ELF-1 (cell line): ENCODE measurements around the gene NACC2.

Experiments
- DNase-seq: peaks from one replicate; pipeline ENCODE4 v3.0.0-alpha.2; 2016; ENCODE audit warnings: low read depth, low spot score

NACC2 gene, protein sequence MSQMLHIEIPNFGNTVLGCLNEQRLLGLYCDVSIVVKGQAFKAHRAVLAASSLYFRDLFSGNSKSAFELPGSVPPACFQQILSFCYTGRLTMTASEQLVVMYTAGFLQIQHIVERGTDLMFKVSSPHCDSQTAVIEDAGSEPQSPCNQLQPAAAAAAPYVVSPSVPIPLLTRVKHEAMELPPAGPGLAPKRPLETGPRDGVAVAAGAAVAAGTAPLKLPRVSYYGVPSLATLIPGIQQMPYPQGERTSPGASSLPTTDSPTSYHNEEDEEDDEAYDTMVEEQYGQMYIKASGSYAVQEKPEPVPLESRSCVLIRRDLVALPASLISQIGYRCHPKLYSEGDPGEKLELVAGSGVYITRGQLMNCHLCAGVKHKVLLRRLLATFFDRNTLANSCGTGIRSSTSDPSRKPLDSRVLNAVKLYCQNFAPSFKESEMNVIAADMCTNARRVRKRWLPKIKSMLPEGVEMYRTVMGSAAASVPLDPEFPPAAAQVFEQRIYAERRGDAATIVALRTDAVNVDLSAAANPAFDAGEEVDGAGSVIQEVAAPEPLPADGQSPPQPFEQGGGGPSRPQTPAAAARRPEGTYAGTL

DNA sequence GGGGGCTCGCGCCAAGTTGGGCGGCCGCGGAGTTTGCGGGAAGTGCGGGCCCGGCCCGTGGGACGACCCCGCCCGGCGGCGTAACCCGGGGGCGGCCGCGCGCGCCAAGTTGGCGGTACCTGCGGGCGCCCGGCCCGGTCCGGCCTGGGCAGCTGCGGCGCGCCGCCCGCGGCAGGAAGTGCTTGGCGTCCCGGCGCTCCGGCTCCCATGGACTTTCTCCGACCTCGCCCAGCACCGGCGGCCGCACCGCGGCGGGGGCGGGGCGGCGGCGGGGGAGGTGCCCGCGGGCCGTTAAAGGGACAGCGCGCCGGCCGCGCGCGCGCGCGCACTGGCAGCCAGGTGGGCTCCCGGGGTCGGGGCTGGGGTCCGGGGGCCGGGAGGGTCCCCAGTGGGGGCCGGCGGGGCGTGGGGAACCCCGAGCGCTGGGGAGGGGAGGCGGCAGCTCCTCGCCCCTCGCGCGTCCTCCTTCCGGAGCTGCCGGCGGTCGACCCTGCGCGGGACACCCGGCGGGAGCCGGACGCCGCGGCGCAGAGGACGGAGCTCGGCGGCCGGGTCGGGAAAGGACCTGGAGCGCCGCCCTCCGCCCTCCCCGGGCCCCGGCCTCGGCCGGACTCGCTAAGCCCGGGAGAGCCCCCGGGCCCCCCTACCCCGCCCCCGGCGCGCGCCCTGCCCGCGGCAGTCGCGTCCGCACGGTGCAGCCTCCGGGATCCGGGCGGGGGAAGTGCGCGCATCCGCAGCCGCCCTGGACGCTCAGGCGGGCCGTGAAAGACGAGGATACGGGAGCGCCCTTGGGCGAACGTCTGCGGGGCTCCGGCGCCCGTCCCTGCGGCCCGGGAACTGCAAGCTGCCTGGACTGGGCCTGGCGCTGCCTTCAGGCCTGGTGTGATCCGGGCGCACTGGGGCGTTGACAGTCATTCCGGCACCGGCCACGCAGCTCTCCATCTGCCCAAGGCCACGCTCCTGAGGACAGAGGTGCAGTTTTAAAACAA, at the start of gene NACC2:
NACC2 (minus strand) TSS at position 220 of the 989 bp plus-strand sequence. CDS start 44,768 bp downstream, outside the sequence.
- no peak for DNase-seq

DNA sequence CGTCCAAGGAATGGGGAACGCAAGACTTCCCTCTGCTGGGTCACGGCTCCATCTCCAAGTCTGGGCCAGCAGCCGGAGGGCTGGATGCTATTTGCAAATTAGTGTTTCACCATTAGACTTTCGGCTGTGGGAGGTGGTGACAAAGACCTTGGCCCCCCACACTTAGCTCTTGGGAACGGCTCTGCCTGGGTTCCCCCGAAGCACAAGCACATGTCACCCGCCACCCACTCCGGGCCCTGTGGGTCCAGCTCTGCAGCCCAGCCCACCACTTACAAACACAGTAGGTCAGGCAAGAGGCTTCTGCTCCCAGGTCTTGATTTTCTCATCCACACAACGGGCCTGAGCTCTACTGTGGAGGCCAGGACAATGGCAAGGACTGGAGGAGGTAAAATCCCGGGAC, 49.4 kb upstream of the NACC2 start:
- no peak for DNase-seq

DNA sequence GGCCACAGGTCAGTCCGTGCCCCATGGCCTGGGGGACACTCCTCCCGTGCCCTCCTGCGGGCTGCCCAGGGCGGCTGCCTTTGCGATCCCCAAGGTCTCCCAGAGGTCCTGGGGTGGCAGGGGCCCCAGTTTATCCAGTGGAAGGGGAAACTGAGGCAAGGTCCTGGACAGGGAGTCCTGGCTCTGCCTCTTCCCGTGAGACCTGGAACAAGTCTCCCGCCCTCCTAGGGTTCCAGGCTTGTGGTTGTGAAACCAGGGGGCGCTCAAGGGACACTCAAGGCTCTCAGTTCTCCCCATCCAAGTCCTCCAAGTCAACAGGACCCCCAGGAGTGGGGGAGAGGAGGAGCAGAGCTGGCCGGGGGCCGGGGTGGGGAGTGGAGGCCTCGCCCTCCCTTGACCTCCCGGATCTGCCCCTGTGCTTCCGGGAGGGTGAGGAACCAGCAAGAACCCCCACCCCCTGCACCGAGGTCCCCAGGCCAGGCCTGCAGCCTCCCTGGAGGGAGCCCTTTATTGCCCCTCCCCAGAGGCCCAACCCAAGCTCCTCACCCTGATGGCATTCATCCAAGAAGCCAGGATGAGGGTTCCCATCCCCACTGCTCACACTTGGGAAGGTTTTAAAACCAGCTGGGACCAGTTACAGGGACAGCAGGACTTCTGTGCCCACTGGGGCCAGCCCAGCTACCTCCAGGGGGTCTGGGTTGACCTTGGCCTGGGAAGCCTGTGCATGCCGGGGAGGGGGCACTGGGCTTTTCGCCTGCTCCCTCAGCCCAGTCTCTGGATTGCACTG, 48.3 kb upstream of the NACC2 start:
- peak; percentile 78 for DNase-seq

DNA sequence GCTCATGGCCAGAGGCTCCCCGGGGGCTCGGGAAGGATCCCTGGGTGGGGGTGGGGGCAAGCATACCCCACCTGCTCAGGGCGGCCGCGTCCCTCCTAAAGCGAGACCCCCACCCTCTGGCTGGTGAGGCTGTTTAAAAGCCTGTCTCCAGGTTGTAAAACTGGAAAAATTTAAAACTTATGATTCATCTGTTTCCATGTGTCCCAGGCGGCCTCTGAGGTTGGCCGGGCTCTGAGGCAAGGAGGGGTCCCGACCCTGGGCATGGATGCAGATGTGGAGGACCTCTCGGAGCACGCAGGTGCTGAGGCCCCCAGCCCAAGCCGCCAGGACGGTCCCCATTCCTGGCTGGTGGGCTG, 47.7 kb upstream of the NACC2 start:
- no peak for DNase-seq

DNA sequence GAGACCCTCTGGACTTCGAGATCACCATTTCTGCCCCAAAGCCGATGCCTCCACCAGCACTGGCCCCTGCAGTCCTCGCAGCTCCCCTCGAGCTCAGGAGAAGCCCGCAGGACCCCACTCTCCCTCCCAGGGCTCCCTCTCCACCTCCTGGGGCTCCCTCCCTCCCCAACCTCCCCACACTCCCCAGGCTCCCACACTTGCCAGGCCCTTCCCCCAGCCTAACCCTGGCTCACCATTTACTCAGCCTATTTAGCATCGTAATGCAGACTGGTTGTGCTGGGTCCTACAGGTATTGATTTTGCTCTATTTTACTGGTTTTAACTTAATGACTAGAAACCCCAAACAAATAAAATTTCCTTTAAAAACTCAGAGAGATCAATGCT, 47.3 kb upstream of the NACC2 start:
- DNase-seq, result no peak

DNA sequence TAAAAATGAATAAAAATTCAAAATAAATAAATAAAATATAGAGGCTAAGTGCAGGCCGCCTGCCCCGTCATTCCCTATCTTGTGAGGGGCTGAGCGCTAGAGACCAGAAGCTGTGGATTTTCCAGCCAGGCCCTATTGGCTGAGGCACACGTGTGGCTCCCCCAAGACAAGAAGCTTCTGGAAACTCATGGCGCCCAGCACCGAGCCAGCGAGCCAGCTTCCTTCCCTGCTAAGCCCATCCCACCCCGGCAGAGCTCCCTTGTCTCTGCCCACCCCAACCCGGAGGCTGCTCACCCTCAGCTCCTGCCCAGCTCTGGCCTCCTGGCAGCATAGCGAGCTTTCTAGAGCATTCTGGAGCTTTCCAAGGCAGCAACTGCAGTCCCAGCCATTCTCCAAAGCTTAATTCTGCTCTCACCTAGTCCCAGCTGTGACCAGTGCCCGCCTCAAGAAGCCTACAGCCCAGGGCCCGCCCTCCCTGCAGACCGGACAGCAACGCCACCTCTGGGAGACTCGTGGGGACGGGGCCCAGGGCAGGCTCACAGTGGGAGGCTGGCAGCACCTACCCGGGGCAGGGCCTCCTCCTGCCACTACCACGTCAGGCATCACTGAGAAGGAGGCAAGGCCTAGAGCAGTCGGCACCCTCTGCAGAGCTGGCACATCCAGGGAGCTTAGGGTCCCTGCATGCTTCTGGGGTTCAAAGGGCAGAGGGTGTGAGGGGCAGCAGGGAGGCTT, 46.8 kb upstream of the NACC2 start:
- DNase-seq, result no peak

DNA sequence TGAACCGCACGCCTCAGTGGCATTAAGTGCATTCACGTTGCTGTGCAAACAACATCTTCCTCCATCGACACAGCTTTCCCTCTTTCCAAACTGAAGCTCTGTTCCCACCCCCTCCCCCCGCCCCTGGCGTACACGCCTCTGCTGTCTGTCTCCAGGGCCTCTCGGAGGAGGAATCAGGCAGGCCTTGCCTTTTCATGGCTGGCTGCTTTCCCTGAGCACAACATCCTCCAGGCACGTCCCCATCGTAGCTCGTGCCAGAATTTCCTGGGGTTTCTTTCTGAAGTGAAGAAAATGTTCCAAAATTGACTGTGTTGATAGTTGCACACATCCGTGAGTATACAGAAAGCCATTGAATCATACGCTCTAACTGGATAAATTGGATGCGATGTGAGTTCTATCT, 45.9 kb upstream of the NACC2 start:
- DNase-seq, result no peak

DNA sequence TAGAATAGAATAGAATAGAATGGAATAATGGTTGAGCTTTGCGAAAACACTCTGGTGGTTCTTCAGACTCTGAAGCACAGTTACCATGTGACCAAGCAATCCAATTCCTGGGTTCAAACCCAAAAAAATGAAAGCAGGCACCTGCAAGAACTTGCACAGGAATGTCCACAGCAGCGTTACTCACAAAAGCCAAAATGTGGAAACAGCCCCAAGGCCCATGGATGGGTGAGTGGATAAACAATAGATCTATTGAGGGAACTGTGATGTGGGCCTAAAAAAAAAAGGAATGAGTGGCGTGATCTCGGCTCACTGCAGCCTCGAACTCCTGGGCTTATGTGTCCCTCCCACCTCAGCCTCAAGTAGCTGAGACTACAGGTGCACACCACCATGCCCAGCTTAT, 45.0 kb upstream of the NACC2 start:
- no peak for DNase-seq

DNA sequence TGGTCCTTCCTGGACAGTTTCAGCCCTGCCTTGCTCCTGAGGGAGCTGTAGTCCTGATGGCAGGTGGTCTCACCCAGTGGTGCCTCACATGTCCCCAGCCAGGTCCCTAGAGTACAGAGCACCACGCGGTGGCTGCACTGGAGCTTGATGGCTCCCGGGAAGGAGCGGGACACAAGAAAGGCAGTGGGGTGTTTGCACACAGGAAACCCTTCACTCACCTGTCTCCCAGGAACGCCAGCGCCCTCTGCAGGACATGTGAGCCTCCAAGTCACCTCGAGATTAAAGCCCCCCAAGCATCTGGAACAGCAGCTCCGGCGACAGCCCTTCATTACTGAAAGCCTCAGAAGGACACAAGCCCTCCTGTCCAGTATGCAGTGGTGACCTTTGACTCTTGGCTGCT, 43.5 kb upstream of the NACC2 start:
- DNase-seq, result peak; percentile 80

DNA sequence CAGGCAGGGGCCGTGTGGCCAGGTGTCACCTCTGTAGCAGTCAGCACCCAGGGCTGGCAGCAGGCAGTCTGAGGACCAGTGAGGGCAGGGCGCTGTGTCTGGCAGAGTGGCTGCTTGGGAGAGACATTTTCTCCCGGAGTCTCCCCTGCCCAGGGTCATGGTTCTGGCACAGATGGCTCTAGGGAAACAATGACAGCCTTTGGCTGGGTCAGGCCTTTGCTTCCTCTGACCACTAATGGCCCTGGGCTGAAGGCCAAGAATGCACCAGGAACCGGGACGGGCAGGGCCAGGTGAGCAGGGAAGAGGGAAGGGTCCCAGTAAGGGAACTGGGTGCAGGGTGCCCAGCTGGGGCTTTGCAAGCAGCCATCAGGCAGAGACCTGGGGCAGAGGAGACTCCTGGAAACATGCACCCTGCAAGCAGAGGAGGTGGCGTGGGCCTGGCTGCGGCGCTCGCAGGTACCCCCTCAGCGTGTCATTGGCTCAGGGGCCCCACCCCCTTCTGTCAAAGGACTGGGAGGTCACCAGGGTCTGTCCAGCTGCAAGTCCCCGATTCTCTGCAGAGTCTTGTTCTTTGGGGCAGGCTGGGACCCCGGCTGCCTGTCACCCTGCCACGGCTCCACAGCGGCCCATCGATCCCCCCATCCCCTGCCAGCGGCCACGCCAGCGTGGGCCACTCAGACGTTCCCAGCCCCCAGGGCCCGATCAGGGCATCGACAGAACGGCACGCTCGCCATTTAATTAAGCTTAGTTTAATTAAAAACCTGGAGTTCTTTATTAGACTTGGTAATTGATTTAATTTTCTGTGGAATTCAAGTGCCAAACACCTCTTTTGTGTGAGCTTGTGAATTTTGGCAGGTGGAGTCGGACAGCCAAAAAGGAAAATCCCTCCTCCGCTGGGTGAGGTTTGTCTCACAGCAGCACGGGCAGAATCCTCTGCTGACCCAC, 42.5 kb upstream of the NACC2 start:
- DNase-seq, result no peak

DNA sequence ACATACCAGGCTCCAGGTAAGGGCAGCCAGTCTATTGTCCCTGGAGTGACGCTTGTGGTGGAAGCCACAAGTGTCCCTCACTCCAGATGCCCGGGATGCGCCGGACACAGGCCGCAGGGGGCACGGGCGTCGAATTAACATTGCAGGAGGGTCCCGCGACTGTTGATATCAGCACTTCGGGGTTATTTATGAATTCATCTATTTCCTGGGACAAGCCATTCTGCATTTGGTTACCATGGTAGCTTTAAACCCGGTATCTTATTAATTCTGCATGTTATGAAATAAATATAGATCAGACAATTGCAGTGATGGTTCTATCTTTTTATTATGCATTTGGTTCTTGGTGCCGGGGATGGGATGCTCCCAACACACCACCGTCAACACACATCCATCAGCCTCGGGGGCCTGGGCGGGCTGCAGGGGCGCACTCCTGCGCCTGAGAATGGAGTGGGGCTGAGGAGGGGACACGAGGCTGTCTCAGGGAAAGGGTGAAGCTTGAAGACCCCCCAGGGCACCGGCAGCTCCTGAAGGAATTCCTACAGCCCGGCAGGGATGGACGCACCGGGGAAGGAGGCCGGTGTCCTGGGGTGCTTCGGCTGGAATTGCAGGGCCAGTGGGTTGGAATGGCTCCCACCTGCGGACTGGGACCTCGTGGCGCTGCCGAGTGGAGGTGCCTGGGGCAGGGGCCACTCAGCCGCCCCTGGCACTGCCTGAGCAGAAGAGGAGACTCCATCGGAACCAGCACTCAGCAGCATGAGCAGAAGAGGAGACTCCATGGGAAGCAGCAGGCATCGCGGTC, 41.2 kb upstream of the NACC2 start:
- no peak for DNase-seq

DNA sequence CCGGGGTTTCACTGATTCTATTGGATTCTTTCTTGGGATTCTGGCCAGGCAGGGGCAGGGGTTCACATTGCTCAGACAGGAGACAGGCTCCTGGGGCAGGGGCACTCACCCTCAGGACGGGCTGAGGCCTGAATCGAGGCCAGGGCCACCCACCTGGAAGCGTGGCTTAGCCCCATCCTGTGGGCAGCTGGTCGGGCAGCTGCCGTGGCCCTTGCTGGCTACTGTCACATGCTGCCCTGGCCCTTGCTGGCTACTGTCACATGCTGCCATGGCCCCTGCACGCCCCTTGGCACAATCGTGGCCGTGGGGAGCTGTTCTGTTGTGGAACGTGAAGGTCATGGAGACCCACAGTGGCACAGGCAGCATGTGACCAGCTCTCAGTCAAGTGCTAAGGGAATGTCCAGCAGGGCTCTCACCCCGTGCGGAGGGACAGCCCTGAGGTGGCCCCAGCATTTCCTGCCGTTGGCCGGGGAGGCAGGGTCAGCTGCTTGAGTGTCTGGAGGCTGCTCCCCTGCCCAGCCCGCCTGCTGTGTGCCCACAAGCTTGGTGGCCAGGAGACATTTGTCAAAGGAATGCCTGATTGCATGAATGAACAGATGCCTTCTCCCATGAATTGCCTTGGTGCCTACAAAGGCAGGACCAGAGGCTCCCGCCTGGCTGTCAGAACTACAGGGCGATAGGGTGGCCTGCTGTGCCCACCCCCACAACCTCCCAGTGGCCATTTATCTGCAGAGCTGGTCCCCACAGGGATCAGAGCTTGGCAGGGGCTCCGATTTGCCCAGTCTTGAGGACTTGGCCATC, 40.4 kb upstream of the NACC2 start:
- DNase-seq, result no peak

DNA sequence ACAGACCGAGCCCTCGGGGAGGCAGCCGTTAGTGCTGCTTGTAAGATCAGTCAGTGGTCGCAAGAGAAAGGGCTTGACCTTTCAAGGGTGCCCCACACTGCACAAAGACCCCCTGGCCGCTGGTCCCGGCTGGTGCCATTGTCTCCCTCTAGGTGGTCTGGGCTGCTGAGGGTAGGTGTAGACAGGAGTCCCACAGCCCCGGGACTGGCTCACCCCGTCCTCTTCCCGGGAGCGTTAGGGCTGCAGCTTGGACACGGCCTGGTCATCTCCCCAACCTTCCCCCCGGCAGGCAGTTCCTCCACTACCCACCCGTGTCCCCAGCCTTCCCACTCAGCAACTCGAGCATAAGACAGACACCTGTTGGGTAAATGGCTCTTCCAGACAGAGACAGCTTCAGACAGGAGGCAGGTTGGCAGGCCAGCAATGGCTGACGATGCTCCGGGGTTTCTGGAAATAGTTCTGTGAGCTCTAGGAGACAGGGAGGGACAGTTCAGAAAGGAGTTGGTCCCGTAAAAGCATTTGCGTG, 38.9 kb upstream of the NACC2 start:
- peak; percentile 32 for DNase-seq

DNA sequence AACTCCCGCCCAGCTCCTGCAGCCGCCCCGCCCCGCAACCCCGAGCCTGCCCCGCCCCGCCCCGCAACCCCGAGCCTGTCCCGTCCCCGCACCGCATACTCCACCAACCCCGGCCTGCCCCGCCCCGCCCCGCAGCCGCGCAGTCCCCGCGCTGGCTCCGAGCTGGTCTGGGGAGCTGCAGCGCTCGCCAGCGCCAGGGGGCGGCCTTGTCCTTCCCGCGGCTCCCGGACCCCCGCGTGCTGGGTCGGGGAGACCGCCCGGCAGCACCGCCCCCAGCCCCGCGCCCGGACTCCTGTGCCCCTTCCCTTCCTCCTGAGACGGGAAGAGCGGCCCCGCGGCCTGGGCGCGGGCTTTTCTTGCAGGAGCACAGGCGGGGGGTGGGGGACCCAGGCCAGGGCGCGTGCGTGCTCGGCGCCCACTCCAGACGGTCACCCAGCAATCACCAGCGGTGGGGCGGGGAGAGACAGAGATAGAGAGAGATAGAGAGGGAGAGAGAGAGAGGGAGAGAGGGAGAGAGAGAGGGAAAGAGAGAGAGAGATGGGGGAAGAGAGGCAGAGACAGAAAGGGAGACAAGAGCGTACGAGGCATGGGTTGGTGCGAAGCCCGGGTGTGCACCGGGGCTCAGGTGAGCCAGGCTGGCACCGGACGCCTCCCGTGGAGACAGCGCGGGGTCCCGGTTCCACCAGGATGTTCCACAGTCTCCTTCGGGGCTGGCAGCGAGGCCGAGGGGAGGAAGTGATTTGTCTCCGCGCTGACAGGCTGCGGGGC, 38.3 kb upstream of the NACC2 start:
- DNase-seq, result peak; percentile 46

DNA sequence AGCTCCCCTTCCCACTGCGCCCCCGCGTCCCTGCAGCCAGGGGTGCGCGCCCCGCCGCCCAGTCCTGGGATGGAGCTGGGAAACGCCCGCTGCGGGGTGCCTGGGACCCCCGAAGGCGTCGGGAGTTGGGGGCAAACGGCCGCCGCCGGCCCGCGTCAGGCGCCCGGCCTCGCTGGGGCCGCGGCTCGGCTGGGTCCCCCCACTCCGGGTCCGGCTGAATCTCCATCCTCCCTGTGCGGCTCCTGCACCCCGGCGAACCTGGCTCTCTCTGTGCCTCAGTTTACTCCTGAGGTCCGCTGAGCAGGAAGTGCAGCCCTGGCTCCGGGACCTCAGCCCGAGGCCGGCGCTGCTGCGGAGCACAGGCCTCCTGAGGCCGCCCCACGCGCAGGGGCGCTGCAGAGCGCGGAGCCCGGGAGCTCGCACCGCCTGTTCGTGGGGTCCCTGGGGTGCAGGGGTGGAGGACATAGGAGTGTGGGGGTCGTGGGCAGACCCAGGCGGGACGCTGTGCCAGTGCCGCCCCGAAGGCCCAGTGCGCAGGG, 37.5 kb upstream of the NACC2 start:
- DNase-seq, result no peak

DNA sequence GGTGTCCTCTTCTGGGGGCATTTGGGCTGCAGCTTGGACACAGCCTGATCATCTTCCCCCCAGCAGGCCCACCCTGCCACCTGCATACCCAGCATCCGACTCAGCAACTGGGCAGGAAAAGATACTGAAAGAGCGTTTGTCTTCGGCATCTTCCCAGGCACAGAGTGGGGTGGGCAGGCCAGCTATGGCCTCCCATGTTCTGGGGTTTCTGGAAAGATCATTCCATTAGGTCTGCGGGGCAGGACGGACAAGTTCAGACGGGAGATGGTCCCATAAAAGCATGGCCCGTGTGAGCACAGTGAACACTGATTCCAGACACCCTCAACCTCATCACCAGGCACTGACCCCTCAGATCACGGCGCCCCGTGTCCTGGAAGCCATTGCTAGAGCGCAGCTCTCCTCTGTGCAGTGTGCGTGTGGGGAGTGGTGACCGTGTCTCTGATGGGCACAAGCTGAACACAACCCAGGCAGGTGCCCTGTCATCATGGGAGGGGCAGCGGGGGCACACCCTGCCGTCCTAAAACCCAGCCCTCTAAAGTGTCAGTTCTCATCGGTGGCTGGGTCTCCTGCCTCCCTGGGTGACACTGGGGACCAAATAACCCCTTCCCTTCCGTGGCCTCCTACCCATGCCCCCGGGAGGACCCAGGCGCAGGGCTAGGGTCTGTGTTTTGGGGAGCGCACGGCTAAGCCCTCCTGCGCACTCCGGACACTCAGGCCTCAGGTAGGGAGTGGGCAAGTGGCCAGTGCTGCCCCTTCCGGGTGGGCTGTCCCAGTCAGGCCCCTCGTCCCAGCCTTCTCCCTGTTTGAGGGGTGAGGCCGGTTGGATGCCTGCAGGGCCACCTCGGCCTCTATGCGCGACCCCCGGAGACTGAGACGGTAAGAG, 36.8 kb upstream of the NACC2 start:
- no peak for DNase-seq
